DMS114 treated with DMSO at 0.1 percent for 48 hours (cell line): Measurements from ENCODE around the gene SPTBN1.

ENCODE experiments used
- DNase-seq: peaks from one replicate; lab custom pipeline; 2025; ENCODE audit not compliant: unreplicated experiment; lab: John Stamatoyannopoulos, UW

The SPTBN1 gene

DNA sequence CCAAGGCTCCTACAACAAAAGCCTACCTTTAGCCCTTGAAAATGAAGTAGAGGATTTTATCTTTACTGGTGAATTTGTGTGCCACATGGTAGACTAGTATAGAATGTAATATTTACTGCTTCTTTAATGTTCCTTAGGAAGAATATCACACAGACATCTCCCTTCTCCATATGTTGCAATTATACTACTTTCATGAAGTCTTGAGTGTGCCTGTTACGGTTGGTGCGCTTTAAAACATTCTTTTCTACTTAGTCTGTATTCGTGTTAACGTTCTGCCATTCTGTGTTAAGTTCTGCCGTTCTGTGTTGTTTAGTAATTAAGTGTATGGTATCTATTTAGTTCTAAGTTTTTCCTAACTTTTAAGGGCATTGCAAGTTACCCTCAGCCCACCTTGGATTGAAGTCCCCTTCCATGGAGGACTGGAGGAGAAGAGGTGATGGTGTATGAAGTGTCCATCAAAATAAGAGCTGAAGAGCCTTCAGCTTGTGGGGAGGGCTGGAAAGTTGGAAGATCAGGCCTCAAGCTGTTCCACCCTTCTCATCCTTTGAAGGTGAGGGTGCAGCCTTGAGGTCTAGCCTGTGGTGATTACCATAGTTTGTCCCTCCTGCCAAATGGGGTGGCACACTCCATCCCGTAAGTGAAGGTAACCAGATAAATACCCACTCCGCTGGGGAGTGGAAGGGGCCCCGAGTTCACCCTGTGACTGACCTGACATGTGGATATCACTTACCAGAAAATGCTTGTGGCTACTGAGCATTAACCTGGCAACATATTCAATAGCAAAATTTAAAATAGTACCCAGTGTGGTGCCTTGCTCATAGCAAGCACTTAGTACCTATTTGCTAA is 131.3 kb downstream of the SPTBN1 start:
- DNase-seq = no peak

DNA sequence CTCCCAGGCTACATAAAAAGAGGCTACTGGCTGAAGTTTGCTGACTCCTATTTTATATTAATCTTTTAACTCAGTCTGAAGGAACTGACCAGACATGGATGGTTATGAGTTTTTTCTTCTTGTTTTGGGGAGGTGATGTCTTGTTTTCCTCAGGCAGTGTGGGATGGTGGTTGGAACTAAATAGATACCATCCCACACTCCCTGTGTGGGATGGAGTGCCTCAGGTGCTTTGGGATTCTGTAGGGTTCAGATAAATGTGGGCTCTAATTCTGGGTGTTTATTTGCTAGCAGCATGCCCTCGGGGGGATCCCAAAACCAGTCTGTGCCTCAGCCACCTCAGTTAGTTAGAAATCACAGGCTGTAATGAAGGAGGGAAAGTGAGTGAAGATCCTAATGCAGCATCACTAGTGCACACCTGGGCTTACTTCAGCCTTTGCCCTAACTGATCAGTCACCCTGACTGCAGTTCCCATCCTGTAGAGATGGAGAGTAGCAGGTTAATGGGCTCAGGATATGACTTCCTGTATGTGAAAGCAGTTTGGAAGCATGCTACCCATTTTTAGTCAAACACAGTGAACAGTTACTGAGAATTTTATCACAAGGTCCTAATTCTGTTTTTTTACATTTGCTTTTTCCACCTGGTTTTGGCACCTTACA is 132.2 kb downstream of the SPTBN1 start:
- no peak for DNase-seq

DNA sequence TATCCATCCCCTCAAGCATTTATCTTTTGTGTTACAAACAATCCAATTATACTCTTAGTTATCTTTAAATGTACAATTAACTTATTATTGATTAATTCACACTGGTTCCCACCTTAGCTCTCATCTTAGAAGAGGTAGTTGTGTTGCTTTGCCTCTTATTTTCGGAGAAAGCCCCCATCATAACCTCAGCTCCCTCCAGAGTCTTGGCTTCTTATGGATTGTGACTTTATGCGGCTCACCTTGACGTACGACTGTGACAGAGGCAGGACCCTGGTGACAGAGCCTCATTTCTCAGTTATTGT is 132.9 kb downstream of the SPTBN1 start:
- DNase-seq = no peak

DNA sequence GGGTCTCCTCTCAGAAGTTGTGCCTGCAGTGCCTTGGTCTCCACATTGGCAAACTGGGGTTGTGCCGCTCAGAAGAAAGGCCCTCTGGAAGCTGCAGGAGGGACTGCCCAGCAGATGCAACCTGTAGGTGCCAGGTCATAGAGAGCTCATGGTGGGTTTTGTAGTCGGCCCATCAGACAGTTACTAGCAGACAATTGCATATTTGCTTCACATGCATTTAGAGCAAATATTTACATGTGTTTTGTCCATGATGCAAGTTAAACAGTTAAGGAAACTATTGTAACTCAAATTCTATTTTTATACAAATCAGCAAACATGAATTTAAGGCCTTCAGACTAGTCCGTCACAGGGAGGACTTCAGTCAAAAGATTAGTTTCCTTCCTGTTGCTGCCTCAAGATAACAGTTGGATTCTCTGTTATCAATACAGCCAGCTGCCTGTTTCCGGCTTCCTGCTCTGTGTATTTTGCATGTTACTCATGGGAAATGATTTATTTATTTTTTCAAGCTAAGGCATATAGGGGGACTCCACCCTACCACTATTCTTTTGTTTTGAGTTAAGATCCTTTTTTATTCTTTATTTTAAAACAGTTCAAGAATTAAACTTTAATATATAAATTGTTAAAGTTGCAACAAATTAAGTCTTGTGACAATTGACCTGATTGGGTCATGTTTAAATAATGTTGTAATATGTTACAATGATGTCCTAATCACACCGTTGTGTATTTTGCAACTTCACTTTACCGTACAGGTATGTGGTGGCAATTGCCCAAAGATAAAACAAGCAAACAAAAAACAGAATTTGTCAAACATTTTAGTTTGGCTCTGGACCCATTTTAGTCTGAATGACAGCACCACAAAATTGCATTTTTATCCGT is 133.5 kb downstream of the SPTBN1 start:
- DNase-seq = no peak

DNA sequence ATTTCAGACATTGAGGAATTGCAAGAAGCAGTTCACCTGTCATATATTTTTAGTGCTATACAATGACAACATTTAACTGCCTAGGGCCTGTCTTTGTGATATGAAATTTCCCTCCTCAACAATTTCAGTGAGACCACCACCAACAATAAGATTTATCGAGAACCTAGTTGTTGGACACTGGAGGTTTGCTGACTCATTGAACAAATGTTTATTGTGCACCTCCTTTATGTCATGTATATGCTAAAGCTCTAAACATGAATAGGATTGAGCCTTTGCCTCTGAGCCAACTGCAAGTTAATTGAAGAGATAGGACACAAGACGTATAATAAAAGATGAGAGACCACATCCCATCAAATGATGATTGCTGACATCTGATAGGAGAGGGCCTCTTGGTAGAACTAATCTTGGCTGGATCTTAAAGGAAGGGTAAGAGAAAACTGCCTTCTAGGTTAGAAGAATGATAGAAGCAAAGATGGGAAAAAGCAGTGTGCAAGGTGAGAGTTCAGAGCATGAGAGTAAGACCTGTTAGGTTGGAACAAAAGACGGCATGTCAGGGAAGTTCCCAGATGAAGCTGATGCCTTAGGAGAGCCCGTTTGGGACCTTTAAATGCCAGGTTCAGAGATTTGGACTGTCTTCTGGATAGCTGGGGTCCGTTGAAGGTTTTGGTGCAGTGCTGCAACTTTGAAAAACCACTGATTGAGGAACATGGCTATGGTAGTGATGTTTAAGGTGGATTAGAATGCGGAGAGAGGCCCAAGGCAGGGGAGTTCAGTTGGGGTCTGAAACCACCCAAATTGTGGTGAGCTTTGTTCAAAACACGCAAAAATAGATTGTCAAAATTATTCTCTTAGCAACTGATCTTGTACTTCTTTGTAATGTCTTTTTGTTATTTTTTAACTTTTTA is 134.3 kb downstream of the SPTBN1 start:
- DNase-seq = no peak

DNA sequence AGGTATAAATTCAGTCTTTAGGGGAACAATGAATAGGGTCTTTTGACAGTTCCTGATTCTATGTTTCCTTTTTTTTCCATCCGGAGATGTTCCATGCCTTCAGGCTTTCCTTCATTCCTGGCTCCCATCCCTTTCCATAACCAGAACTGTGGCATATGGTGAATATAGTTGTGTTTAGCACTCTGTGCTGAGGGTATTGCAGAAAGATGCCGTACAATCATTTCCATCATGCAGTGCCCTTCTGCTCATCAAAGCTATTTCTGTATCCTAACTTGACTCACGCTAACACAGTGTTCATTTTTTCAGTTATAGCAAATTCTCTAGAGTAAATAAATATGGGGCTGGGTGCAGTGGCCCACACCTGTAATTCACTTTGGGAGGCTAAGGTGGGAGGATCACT is 135.4 kb downstream of the SPTBN1 start:
- DNase-seq = no peak

DNA sequence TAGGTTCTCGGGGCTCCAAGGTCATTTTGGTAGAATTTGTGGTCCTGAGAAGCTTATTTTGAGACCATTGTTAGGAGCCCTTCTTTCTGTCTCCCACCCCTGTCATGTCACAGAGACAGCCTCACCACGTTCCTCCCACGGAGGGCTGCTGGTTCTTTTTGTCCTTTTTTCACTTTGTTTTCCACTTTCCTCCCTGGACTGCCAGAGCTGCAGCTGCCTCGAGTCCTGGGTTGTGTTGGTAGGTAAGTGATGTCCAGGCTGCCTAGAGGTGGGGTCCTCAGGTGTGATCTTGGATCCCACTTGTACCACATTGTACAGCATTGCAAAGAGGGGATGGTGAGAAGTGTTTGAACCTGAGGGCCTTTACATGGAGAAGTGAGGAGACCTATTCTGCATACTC is 137.1 kb downstream of the SPTBN1 start:
- no peak for DNase-seq

DNA sequence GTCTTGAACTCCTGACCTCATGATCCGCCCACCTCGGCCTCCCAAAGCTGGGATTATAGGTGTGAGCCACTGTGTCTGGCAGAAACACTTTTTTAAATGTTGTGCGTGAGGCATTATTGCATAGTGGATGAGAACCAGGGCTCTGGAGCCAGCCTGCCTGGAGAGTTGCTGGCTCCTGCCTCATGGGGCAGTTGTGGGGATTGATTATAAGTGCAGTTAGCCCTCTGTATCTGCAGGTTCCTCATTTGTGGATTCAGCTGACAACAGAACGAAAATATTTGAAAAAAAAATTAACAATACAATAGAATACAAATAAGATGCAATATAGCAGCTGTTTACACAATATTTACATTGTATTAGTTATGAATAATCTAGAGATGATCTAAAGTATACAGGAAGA is 137.9 kb downstream of the SPTBN1 start:
- no peak for DNase-seq

DNA sequence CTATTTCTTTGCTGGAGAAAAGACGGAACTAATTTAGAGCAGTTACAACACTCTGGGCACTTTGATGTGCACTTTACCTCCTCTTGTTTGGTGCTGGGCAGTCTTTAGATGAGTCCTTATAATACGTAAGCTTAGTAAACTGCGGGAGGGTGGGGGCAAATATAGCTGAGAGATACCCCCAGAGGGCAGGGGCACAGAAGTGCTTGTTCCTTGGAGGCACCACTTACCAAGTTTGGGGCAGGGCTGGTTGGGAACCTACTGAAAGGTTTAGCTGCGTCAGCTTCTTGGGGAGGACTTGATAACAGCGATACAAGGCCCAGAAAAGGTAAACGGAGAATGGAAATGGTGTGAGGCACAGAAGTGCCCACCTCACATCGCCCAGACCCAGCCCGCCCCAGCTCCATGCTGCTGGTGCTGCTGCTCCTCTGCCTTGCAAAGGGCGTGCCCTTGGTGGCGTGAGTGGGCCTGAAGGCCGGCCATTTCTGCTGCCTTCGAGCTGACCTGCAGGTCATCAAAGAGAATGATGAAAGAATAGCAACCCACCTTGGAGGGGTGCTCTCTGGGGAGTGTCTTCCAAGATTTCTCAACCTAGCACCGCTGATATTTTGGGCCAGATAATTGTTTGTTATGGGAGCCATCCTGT is 139.2 kb downstream of the SPTBN1 start:
- DNase-seq = no peak

DNA sequence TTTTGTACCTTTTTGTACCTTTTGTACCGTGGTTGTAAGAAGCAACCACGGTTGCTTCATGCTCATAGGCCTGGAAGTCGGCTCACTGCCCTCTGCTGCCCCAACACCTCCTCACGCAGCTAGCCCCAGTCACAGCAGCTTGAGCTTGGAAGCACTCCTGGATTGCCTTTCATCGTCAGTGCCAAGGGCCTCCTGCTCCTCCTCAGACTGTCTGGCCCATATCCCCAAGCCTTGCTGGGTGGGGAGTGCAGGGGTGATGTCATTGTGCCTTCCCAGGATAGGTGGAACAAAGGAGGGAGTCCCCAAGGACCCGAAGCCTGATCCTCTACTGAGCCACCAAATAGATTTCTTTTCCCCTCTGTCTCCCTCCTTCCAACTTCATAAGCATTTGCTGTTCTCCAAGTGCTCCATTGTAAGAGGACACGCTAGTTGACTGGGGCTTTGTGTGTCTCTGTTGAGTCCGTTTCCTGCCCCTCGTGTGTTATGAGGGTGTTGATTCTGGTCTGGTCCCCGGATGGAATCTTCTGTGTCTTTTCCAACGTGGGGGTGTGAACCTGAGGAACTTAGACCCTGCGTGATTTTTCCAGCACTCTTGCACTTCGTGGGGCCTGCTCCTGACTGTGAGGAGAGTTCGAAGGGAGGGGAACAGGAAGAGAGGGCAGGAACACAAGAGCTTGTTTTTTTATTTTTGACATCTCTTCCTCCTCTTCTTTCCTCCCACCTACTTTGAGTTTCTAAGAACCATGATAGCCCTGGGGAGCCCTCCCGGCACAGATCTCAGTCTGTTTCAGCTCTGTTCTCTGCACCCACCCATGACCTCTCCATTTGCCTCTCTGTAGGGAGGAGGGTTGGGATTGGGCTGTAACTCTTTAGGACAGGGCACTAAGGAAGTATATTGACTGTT is 140.1 kb downstream of the SPTBN1 start:
- no peak for DNase-seq

DNA sequence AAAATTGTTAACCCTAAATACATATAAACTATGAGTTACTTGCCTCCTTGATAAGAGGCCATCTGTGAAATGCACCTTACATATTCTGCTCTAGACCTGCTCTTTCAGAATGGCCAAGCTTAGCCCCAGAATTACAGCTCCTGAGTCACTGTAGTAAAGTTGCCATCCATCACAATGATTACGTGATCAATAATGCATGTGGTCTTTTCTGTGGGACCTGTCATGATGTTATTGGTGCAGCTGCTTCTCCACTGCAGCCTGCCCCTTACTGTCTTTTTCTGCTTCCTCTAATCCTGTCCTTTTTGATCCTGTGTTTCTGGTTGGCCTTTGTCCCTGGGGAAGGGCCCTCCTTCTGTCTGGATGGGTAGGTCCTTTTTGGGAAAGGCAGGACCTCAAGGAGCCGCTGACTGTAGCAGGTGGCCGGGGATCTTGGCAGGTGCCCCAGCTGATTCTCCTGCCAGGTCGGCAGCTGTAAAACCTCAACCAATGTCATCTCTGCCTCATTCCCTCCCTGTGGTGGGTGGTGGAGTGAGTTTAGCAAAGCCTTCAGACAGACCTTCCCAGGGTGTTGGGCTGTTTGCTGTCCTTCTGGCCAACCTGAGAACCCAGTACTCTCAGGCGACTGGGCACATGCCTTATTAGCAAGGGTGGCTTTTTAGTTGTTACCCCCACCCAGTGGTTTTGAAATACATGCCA is 141.2 kb downstream of the SPTBN1 start:
- no peak for DNase-seq

DNA sequence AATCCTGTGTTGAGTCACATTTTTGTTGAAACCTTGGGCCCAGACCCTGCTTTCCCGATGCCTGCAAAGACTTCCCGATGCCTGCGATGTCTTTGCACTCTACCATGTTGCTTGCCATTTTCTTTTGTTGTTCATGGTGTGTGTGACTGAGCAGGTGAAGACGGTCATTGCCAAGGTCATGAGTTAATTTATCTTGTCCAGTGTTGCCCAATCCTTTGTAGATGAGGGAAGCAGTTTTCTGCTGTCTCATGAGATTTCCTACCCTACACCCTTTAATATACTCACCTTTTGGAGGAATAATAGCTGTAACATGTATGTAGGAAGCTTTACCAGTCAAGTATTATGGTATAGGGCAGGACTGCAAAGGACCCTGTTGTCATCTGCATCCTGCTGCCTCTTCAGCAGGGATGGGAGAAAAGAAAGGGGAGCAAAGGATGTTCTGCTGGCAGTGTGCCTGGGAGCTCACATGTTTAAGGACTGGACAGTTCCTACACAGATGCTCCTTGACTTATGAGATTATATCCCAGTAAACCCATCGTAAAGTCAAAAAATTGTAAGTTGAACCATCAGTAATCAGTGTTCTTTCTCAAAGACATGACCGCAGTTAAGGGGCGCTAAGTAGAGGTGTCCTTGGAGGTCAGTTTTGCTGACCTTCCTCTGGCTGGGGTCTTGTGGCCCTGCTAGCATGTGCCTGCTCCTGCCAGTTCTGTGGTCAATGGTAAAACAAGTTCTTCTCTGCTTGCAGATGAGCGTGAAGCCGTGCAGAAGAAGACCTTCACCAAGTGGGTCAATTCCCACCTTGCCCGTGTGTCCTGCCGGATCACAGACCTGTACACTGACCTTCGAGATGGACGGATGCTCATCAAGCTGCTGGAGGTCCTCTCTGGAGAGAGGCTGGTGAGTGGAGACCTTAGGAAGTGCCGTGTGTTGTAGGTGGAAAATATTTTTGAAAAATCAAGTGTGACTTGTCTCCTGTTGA is 142.5 kb downstream of the SPTBN1 start:
- DNase-seq = no peak

DNA sequence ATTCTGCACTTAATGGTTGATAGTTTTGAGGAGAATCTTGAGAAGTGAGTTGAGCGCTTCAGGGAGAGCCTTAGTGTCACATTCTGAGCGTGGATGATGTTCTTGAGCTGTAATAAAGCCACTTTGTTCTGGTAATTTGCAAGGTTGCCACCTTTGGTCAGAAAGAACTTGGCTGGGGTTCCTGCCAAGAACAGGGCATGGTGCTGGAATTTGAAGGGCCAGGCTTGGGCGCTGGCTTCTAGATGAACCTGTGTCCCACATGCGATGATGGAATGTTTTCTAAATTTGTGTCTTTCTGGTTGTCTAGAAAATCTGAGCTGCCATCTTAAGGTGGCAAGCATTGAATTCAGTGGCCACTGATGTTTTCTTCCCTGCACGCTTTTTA is 143.2 kb downstream of the SPTBN1 start:
- DNase-seq = no peak

DNA sequence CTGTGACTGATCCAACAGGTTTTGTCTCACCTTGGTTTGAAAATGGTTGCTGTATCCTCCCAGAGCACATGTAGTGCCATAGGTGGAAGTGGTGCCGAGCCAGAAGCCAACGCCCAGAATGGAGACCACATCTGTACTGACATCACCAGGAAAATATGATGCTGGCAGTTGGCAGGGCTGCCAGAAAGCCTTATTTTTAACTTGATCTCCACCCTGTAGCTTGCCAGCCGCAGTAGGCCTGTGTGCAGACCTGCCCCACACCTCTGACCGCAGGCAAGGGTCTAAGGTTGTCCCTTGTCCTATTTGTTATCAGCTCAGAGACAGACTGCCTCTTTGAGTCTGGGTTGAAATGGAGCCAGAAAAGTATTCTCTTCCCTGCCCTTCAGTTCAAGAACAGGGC is 143.8 kb downstream of the SPTBN1 start:
- DNase-seq = no peak

DNA sequence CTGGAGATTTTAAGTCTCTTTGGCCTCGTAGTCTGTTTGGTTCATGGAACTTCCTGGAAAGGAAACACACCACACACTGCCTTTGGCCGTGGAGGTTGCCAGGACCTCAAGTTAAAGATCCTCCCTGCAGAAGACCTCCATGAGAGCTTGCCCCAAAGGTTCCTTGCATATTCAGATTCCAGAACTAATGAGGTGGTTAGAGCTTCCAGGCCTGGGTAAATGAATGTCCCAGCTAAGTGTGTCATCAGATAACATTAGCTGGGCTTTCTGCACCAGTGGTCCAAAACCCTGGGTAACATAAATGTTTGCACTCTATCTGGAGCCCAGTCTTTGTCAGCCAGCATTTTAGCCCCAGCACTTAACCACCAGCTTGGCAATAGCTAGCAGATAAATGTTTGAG is 145.2 kb downstream of the SPTBN1 start:
- no peak for DNase-seq

DNA sequence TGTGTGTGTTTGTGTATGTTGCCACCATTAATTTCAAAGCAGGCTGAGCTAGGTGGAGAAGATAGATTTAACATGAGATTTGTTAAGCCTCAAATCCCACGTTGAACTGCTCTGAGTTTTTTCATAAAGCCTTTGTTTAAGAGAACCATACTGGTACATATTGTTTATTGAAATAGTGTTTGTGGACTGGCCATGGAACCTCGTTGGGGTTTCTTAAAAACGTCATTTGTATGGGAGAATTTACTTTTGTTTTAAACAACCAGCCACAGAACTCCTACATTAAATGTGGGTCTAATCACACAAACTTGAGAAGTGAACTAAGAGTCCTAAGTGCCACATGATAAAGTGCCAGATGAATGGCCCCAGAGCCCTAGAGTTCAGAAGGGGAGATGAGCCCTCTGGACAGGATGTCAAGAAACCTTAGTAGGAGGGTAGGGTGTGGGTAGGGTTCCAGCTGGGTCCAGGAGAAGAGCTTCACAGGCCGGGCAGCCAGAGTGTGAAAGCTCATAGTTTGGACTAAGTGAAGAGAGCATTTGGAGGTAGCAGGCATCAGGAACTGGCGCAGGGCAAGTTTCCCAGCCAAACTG is 146.7 kb downstream of the SPTBN1 start:
- no peak for DNase-seq

DNA sequence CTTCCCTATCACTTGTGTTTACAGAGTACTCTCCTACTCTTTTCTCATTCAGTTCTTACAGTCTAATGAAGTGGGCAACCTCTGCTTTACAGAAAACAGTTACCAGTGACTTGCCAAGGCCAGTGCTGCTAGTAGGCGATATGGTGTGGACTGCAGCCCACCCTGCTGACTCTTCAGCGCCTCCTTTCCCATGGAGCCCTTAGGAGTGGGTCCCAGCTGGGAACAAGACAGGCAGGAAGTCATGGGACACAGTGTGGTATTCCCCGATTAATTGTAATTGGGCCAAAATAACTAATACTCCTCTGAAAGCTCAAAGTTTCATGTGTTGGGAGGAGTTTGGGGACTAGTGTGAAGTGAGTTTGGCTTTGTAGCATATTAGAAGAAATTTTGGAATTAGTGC is 147.2 kb downstream of the SPTBN1 start:
- DNase-seq = no peak
